GM12872 (cell line): ENCODE results near the gene RPAP3.
A peak's percentile ranks its signal among the peaks of the same experiment; 100 is the strongest.

Source experiments
- CTCF ChIP-seq: IDR thresholded peaks from 3 replicates; pipeline ENCODE4 v1.5.1; 2011; ENCODE audit warnings: low read depth, mild to moderate bottlenecking, low read length, moderate library complexity; ENCODE audit not compliant: insufficient read depth

RPAP3 gene

GRCh38 chr12:47741340-47741703, 35.5 kb upstream of the RPAP3 start:
- TF ChIP-seq CTCF: no peak

- TF ChIP-seq CTCF: 0 out of 3 replicates have a peak, but pooled peaks have one; percentile 21
These were observed 34.9 kb upstream of the RPAP3 start for GRCh38 chr12:47740606-47741339.

- TF ChIP-seq CTCF: no peak; the same call in 2 of the 3 replicates
These were observed 34.1 kb upstream of the RPAP3 start for GRCh38 chr12:47739979-47740378.

GRCh38 chr12:47739297-47739696, 33.5 kb upstream of the RPAP3 start:
- TF ChIP-seq CTCF: no peak

GRCh38 chr12:47737936-47738594, 32.2 kb upstream of the RPAP3 start:
- TF ChIP-seq CTCF: no peak

- TF ChIP-seq CTCF: no peak
These were observed 31.2 kb upstream of the RPAP3 start for GRCh38 chr12:47736877-47737676.

GRCh38 chr12:47736216-47736615, 30.4 kb upstream of the RPAP3 start:
- TF ChIP-seq CTCF: no peak
